Raji (cell line): ENCODE data around the gene TANC1.

Source experiments
- POLR2A ChIP-seq: IDR thresholded peaks from 2 replicates; pipeline ENCODE4 v1.6.1; 2011; ENCODE audit warnings: low read depth, low read length, control low read depth; ENCODE audit not compliant: insufficient read depth

Gene TANC1

GRCh38 chr2:159052157-159052601 lies 83.7 kb downstream of the TANC1 start:
- TF ChIP-seq POLR2A: no peak

DNA sequence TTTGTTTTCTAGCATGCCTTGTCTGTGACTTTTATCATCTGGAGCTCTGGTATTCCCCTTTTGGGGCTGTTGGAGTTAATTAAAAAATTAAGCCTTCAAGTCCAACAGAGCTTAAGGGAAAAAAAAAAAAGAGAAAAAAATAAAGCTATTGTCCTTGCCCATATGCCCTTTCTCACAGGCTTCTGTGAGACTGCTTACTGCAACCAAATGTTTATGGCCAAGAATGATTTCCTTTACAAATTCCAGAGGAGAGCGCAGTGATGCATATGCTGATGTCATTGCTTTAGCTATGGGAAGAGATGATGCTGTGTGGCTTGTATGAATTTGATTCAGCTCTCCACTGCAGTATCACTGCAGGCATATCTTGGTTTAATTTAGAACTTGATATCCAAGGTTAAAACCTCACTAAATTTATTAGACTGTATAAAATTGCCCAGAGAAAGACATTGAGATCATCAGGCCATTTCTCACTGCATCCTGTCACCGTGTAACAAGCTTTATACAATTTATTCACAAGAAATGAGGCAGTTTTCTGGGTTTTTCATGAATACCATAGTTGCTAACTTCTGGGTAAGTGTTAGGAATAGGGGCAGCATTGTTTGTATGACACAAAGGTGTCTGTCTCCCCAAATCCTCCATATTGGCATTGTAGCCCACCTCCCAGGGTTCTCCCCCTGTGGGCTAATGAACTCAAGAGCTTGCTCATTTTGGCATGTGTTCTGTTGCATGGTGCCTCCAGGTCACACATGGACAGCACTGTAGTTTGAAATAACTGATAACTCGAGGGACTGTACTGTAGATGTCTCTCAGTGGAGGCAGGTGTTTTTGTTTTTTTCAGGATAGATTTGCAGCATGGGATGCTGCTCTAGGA lies 85.0 kb downstream of the TANC1 start:
- no peak for TF ChIP-seq POLR2A

GRCh38 chr2:159054032-159054334 lies 85.5 kb downstream of the TANC1 start:
- no peak for TF ChIP-seq POLR2A

GRCh38 chr2:159054985-159055384 lies 86.5 kb downstream of the TANC1 start:
- TF ChIP-seq POLR2A: no peak

DNA sequence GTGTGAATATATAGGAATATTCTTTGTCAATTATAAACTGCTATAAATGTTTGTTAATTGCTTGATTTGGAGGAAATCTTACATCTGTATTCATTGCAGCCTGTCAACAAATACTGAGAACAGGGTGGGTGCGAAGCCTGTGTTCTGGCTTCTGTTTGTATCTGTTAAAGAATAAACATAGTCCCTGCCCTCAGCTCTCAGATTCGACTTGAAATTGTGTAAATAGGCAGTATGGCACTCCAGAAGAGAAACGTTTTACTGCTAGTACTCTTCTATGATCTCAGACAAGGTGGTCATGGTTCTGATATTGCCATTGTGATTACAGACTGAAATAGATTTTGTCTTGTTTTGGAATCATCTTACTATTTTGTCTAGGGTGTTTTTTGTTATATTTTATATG lies 92.1 kb downstream of the TANC1 start:
- TF ChIP-seq POLR2A: no peak

DNA sequence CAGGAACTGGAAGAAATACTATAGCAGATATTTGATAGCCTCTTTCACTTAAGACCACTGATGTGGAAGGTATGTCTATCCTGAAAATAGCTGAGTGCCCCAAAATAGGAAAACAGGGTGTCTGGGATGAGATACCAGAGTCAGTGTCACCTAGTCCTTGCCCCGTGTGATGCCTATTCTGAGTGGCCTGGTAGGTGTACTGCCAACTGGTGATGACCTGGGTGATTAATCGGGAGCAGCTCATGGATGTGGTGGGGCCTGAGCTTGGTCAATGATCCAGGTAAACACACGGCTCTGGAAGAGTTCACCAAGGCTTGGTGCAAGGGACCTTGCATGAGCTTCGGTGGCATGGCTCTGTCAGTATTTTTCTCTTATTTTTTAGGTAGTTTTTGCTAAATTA lies 95.2 kb downstream of the TANC1 start:
- TF ChIP-seq POLR2A: no peak

GRCh38 chr2:159064446-159065301 lies 96.2 kb downstream of the TANC1 start:
- no peak for TF ChIP-seq POLR2A

- no peak for TF ChIP-seq POLR2A
Observed at GRCh38 chr2:159065313-159065712, 96.9 kb downstream of the TANC1 start.

DNA sequence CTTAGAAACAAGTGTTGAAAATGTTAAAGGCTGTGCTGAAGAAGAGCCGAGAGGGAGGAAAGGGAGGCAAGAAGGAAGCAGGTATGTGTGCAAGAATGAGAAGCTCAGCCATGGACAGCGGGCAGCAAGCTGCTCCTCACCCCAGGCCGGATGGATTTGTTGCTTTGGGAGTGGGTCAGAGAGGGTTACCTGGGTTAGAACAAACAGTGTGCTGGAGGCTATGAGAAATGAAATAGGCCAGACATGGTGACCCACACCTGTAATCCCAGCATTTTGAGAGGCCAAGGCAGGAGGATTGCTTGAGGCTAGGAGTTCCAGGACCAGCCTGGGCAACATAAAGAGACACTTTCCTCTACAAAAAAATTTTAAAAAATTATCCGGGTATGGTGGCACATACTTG lies 97.5 kb downstream of the TANC1 start:
- no peak for TF ChIP-seq POLR2A

DNA sequence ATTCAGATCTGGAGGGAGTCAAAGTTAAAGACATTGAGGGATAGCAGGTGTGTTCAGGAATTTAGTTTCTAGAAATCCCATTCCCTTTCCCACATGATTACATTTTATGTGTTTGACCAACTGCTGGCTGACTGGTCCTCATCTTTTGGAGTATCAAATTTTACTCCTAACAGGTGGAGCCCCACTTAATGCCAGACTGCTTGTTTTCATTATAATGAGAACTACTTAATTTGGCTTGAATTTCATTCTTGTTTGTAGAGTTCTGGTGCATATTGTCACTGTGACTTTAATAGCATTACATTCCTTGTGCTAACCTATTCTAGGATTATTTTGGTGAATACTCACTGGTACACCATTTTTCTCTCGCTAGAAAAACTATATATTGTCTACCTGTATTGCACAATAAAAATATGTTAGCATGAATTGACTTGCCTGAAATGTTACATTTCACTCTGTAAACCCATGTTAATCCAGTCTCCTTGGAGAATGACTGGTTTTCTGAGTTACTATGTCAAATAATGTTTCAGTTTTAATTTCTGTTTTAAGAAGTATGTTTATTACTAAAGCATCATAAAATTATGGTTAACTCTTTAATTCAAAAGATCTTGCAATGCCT lies 98.2 kb downstream of the TANC1 start:
- no peak for TF ChIP-seq POLR2A

GRCh38 chr2:159067971-159068370 lies 99.5 kb downstream of the TANC1 start:
- no peak for TF ChIP-seq POLR2A

DNA sequence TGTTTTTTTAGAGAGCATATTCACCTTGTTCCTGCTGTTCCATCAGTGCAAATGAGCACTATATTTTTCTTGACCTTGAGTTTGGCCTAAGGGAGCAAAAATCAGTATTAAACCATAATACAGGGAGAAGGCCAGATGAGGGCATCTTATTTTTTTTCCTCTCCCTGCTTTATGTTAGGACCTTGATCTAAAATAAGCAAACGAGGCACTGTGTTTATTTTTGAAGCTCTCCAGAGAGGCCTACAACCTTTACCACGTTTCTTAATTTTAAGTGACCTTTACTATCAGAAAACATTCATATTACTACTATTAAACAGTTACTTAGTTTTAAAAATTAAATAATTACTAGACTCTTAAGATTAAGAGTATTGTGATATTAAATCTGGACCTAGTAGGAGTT lies 100.8 kb downstream of the TANC1 start:
- TF ChIP-seq POLR2A: no peak

DNA sequence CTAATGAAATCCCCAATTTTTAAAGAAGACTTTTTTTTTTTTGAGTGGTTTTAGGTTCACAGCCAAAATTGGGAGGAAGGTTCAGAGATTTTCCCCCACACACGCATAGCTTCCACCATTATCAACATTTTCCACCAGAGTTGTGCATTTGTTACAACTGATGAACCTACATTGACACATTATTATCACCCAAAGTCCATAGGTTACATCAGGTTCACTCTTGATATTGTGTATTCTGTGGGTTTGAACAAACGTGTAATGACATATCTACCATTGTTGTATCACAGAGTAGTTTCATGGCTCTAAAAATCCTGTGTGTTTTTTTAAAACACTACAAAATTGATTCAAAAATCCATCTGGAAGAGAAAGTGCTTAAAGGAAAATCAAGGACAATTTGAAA lies 101.8 kb downstream of the TANC1 start:
- TF ChIP-seq POLR2A: no peak

- no peak for TF ChIP-seq POLR2A
Observed at GRCh38 chr2:159071190-159071915, 102.9 kb downstream of the TANC1 start.

GRCh38 chr2:159072795-159073194 lies 104.4 kb downstream of the TANC1 start:
- no peak for TF ChIP-seq POLR2A
